Liver (tissue), 9 donors: ENCODE measurements around the gene FRMPD1. TPM values are rescaled to one million over a fixed set of nuclear protein-coding genes. Genes with fewer than 3 reads are reported as not detected.

Experiments used
- DNase-seq: peaks from one replicate; pipeline ENCODE4 v3.0.0-alpha.2; 2017; ENCODE audit warnings: low spot score
- H3K27ac ChIP-seq, 2 donors: one replicate each; pipeline ENCODE4 v1.7.0; 2013; ENCODE audit warnings: inconsistent platforms in 2 of 2, low read length in 2 of 2, control low read depth in 1 of 2, low read depth in 1 of 2, mild to moderate bottlenecking in 1 of 2
- H3K27me3 ChIP-seq, 4 donors: one replicate each; pipeline versions ENCODE4 v1.6.1 to v1.7.0; 2013; ENCODE audit warnings: low read length in 3 of 4, inconsistent platforms in 1 of 4, mild to moderate bottlenecking in 1 of 4, moderate library complexity in 1 of 4; ENCODE audit not compliant: control insufficient read depth in 4 of 4, insufficient read depth in 4 of 4
- H3K36me3 ChIP-seq, 4 donors: one replicate each; pipeline versions ENCODE4 v1.6.1 to v1.7.0; 2013; ENCODE audit warnings: low read length in 3 of 4, mild to moderate bottlenecking in 3 of 4, low read depth in 1 of 4, moderate library complexity in 1 of 4; ENCODE audit not compliant: control insufficient read depth in 4 of 4, insufficient read depth in 3 of 4
- H3K4me1 ChIP-seq, 4 donors: one replicate each; pipeline versions ENCODE4 v1.6.1 to v1.7.0; 2013; ENCODE audit warnings: low read length in 3 of 4, mild to moderate bottlenecking in 3 of 4, moderate library complexity in 1 of 4; ENCODE audit not compliant: control insufficient read depth in 4 of 4, insufficient read depth in 4 of 4
- H3K4me3 ChIP-seq, 3 donors: one replicate each; pipeline versions ENCODE4 v1.6.1 to v1.7.0; 2013; ENCODE audit warnings: low read length in 3 of 3, control low read depth in 1 of 3, low read depth in 1 of 3, mild to moderate bottlenecking in 1 of 3
- H3K9ac ChIP-seq, 2 donors: one replicate each; pipeline ENCODE4 v1.7.0; 2013; ENCODE audit warnings: low read length in 2 of 2, mild to moderate bottlenecking in 2 of 2, moderate library complexity in 2 of 2, control low read depth in 1 of 2, low read depth in 1 of 2
- H3K9me3 ChIP-seq, 4 donors: one replicate each; pipeline versions ENCODE4 v1.6.1 to v1.7.0; 2013; ENCODE audit warnings: low read length in 3 of 4; ENCODE audit not compliant: control insufficient read depth in 4 of 4
- EGR1 ChIP-seq, 2 donors: IDR thresholded peaks; 2 replicates each; pipeline ENCODE4 v1.6.1; 2016 to 2018; ENCODE audit warnings: antibody characterized with exemption in 2 of 2, low read depth in 2 of 2
- FOXA1 ChIP-seq: IDR thresholded peaks from 2 replicates; pipeline ENCODE4 v1.6.1; 2016; ENCODE audit warnings: antibody characterized with exemption
- FOXA2 ChIP-seq: IDR thresholded peaks from 2 replicates; pipeline ENCODE4 v1.6.1; 2016; ENCODE audit warnings: antibody characterized with exemption
- GABPA ChIP-seq, 2 donors: IDR thresholded peaks in 1 of 2; conservative IDR thresholded peaks in 1 of 2; 2 replicates each; pipeline ENCODE4 v1.6.1; 2016; ENCODE audit warnings: antibody characterized with exemption in 2 of 2, mild to moderate bottlenecking in 1 of 2, moderate library complexity in 1 of 2
- HNF4A ChIP-seq, 2 donors: conservative IDR thresholded peaks; 2 replicates each; pipeline ENCODE4 v1.6.1; 2016; ENCODE audit warnings: antibody characterized with exemption in 2 of 2, mild to moderate bottlenecking in 2 of 2
- HNF4G ChIP-seq: IDR thresholded peaks from 2 replicates; pipeline ENCODE4 v1.6.1; 2016; ENCODE audit warnings: antibody characterized with exemption
- JUND ChIP-seq, 2 donors: IDR thresholded peaks; 2 replicates each; pipeline ENCODE4 v1.6.1; 2016; ENCODE audit warnings: antibody characterized with exemption in 2 of 2
- NR2F2 ChIP-seq: IDR thresholded peaks from 2 replicates; pipeline ENCODE4 v1.6.1; 2016; ENCODE audit warnings: antibody characterized with exemption
- RAD21 ChIP-seq, 2 donors: IDR thresholded peaks; 2 replicates each; pipeline ENCODE4 v1.6.1; 2016; ENCODE audit warnings: antibody characterized with exemption in 2 of 2, mild to moderate bottlenecking in 2 of 2
- REST ChIP-seq: IDR thresholded peaks from 2 replicates; pipeline ENCODE4 v1.6.1; 2016; ENCODE audit warnings: antibody characterized with exemption, mild to moderate bottlenecking
- RXRA ChIP-seq, 2 donors: IDR thresholded peaks; 2 replicates each; pipeline ENCODE4 v1.6.1; 2017 to 2018; ENCODE audit warnings: antibody characterized with exemption in 2 of 2, mild to moderate bottlenecking in 1 of 2
- SP1 ChIP-seq: IDR thresholded peaks from 2 replicates; pipeline ENCODE4 v1.6.1; 2018; ENCODE audit warnings: antibody characterized with exemption, mild to moderate bottlenecking
- TAF1 ChIP-seq: conservative IDR thresholded peaks from 2 replicates; pipeline ENCODE4 v1.6.1; 2016; ENCODE audit warnings: antibody characterized with exemption, mild to moderate bottlenecking
- YY1 ChIP-seq: IDR thresholded peaks from 2 replicates; pipeline ENCODE4 v1.6.1; 2016; ENCODE audit warnings: antibody characterized with exemption, mild to moderate bottlenecking
- ZBTB33 ChIP-seq: IDR thresholded peaks from 2 replicates; pipeline ENCODE4 v1.6.1; 2016; ENCODE audit warnings: antibody characterized with exemption
- WGBS: extraction: QIAGEN DNeasy Blood & Tissue Kit; methylation state at CpG from one replicate; pipeline ENCODE4 v1.1.7; 2013; 5-methylcytosine and 5-hydroxymethylcytosine counted together
- polyA plus RNA-seq, 2 donors: library from polyadenylated mRNA; stranded (reverse) in 1 of 2; unstranded in 1 of 2; fragments of 200-250 nt in 1 of 2; fragments of >200 nt in 1 of 2; fragmentation: Nextera tagmentation in 1 of 2; extraction: Ambion mirVana in 1 of 2; gene quantifications; one replicate each; pipeline versions ENCODE4 v1.2.1 to v1.2.3, GENCODE V29; 2013 to 2015
- total RNA-seq, 2 donors: library from RNA; depleted of rRNA; stranded (reverse); fragments of >200 nt; gene quantifications; one replicate each; pipeline ENCODE4 v1.2.3, GENCODE V29; 2014
- TF ChIP-seq, protein P1 (sequence below): IDR thresholded peaks from 2 replicates; pipeline ENCODE4 v1.6.1; 2016; ENCODE audit warnings: antibody characterized with exemption
- TF ChIP-seq, protein P2 (sequence below): IDR thresholded peaks from 2 replicates; pipeline ENCODE4 v1.6.1; 2016; ENCODE audit warnings: antibody characterized with exemption
- TF ChIP-seq, protein P3 (sequence below): fragments of 150-350 bp; IDR thresholded peaks from 2 replicates; pipeline ENCODE4 v1.5.1; 2017; ENCODE audit warnings: improper control_type of control experiment, low read depth, low read length; ENCODE audit not compliant: missing input control
- donor health status: healthy.
- donor health status: healthy.
- donor health status: healthy.
- donor health status: healthy.
- donor health status: healthy.

FRMPD1 gene
- total and polyA plus RNA-seq, 4 donors, result 0.06 to 1.8 (median 0.17) TPM

DNA sequence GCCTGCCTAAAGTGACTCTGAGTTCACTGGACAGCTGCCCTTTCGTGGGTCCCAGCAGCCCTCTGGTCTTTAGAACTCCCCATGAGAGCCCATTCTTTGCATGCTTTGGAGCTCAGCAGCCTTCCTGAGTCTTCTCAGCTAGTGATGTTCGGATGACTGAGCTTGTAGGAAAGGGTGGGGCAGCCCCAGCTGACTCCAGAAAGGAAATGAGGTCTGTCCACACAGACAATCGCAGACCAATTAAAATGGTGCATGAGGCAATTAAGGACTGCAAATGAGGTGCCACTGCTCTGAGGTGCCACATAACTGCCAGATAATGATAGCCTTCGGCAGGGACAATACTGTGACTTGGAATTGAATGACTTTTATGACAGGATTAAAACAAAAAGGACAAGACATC, 32.9 kb upstream of the FRMPD1 start:
- H3K9me3 ChIP-seq, result no peaks in the 10 kb centered on the region
- DNase-seq, result no peak
- H3K4me1 ChIP-seq, result no peaks in the 10 kb centered on the region
- WGBS, result 73% methylated on average over 4 of the region's 4 CpGs
- H3K4me3 ChIP-seq, result no peak overlapping the region
- H3K27me3 ChIP-seq, result no peaks in the 10 kb centered on the region
- H3K9ac ChIP-seq, result no peak overlapping the region
- no peaks in the 10 kb centered on the region for H3K36me3 ChIP-seq
- TF ChIP-seq EGR1 (IDR thresholded peaks at IDR 0.05; ENCODE audit: low read depth in 2 of 2) (no peak), NR2F2 (no peak), JUND (IDR thresholded peaks at IDR 0.05) (no peak), REST (no peak), RAD21 (IDR thresholded peaks at IDR 0.05) (no peak), GABPA (IDR thresholded peaks at IDR 0.05 in 1 of 2, conservative IDR thresholded peaks at IDR 0.05 in 1 of 2) (no peak), FOXA2 (no peak), HNF4G (no peak), RXRA (IDR thresholded peaks at IDR 0.05) (no peak), HNF4A (conservative IDR thresholded peaks at IDR 0.05) (no peak), YY1 (no peak), TAF1 (no peak)
- TF ChIP-seq, protein P1, sequence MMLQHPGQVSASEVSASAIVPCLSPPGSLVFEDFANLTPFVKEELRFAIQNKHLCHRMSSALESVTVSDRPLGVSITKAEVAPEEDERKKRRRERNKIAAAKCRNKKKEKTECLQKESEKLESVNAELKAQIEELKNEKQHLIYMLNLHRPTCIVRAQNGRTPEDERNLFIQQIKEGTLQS, result no peak
- TF ChIP-seq, protein P2, sequence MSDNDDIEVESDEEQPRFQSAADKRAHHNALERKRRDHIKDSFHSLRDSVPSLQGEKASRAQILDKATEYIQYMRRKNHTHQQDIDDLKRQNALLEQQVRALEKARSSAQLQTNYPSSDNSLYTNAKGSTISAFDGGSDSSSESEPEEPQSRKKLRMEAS, result no peak
- H3K27ac ChIP-seq, result no peak overlapping the region

- no peak overlapping the region for H3K27ac ChIP-seq
- H3K27me3 ChIP-seq, result no peaks in the 10 kb centered on the region
- no peaks in the 10 kb centered on the region for H3K9me3 ChIP-seq
- H3K4me1 ChIP-seq, result no peaks in the 10 kb centered on the region
- 90% methylated on average over 4 of the region's 4 CpGs for WGBS
- no peaks in the 10 kb centered on the region for H3K36me3 ChIP-seq
- no peak overlapping the region for H3K4me3 ChIP-seq
- H3K9ac ChIP-seq, result no peak overlapping the region
- DNase-seq, result no peak
- TF ChIP-seq, protein P2, result no peak
- TF ChIP-seq, protein P1, result no peak
- TF ChIP-seq EGR1 (IDR thresholded peaks at IDR 0.05; ENCODE audit: low read depth in 2 of 2) (no peak), RAD21 (IDR thresholded peaks at IDR 0.05) (no peak), FOXA2 (no peak), GABPA (IDR thresholded peaks at IDR 0.05 in 1 of 2, conservative IDR thresholded peaks at IDR 0.05 in 1 of 2) (no peak), FOXA1 (no peak), ZBTB33 (no peak), NR2F2 (no peak), SP1 (no peak), HNF4A (conservative IDR thresholded peaks at IDR 0.05) (no peak), YY1 (no peak), HNF4G (no peak), RXRA (IDR thresholded peaks at IDR 0.05) (no peak), TAF1 (no peak), REST (no peak), JUND (IDR thresholded peaks at IDR 0.05) (no peak)
- TF ChIP-seq, protein P3, sequence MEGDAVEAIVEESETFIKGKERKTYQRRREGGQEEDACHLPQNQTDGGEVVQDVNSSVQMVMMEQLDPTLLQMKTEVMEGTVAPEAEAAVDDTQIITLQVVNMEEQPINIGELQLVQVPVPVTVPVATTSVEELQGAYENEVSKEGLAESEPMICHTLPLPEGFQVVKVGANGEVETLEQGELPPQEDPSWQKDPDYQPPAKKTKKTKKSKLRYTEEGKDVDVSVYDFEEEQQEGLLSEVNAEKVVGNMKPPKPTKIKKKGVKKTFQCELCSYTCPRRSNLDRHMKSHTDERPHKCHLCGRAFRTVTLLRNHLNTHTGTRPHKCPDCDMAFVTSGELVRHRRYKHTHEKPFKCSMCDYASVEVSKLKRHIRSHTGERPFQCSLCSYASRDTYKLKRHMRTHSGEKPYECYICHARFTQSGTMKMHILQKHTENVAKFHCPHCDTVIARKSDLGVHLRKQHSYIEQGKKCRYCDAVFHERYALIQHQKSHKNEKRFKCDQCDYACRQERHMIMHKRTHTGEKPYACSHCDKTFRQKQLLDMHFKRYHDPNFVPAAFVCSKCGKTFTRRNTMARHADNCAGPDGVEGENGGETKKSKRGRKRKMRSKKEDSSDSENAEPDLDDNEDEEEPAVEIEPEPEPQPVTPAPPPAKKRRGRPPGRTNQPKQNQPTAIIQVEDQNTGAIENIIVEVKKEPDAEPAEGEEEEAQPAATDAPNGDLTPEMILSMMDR, result no peak
These were observed 31.9 kb upstream of the FRMPD1 start for GRCh38 chr9:37618817-37619216.
